GM12873 (cell line): ENCODE measurements around the gene PACRG.

ENCODE experiments used
- TF ChIP-seq, protein P1 (sequence below): IDR thresholded peaks from 2 replicates; pipeline ENCODE4 v1.5.1; 2012; ENCODE audit warnings: low read depth, mild to moderate bottlenecking, moderate library complexity, low read length, control low read depth; ENCODE audit not compliant: insufficient read depth; ENCODE audit errors: missing control alignments

The PACRG gene

DNA sequence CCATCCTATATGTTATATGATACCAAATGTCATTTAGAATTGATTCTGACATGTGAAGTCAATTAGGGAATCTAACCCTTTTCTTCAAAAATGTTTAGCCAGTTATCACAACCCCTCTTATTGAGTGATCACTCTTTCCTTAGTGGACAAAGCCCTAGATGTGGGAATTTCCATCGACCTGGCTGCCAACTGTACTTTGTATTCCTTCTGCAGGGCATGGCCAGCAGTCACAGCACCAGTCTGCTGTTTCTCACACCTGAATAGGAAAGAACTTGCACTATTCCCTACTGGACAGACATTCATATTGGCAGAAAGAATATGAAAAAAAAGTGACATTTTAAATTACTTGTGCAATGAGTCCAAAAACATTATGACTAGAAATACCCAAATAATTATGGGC, 271.0 kb downstream of the PACRG start:
- TF ChIP-seq, protein P1, sequence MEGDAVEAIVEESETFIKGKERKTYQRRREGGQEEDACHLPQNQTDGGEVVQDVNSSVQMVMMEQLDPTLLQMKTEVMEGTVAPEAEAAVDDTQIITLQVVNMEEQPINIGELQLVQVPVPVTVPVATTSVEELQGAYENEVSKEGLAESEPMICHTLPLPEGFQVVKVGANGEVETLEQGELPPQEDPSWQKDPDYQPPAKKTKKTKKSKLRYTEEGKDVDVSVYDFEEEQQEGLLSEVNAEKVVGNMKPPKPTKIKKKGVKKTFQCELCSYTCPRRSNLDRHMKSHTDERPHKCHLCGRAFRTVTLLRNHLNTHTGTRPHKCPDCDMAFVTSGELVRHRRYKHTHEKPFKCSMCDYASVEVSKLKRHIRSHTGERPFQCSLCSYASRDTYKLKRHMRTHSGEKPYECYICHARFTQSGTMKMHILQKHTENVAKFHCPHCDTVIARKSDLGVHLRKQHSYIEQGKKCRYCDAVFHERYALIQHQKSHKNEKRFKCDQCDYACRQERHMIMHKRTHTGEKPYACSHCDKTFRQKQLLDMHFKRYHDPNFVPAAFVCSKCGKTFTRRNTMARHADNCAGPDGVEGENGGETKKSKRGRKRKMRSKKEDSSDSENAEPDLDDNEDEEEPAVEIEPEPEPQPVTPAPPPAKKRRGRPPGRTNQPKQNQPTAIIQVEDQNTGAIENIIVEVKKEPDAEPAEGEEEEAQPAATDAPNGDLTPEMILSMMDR = no peak

DNA sequence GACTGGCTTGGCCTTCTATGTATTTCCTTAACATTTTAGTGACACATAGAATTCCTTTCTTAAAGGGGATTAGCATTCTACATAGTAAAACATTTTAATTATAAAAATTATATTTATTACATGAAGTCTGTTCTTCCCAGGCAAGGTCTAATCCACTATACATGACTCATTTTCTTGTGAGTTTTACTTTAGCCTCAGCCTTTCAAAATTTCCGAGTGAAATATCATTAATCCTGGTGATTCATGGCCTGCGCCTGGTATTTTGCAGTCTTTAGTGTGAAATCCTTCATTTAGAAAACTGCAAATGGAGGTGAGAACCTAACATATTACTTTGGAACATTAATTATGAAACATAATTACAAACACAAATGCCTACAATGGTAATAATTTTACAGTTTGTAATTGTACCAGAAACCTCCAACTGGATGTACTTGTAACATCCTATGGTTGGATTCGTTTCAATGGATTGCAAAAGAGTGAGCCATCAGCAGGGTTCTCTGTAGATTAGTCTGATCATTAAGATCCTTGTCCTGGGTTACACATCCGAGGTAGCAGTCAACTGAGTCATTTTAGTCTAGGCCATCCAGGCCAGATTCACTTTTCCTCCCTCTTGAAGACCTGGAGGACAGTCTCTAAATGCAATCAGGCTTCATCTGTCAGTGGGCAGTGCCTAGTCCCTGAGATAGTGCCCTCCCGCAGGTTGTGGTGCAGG, 272.0 kb downstream of the PACRG start:
- TF ChIP-seq, protein P1 = no peak

DNA sequence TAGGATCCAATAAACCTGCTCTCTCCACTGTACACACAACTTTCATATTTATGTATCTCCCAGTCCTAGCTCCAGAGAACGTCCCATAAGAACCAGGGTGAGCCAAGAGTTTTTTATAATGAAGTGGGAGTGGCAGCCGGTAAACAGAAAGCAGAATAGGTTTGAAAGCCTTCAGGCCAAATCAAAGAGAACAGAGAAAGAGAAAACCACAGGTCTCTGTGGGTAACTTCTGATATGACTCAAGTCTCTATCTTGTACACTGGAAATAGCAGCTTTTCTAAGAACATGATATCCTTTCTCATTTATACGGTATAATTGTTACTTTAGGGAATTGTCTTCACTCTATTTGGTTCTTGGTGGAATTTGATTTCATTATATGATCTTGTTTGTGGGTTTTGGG, 273.6 kb downstream of the PACRG start:
- TF ChIP-seq, protein P1 = no peak

DNA sequence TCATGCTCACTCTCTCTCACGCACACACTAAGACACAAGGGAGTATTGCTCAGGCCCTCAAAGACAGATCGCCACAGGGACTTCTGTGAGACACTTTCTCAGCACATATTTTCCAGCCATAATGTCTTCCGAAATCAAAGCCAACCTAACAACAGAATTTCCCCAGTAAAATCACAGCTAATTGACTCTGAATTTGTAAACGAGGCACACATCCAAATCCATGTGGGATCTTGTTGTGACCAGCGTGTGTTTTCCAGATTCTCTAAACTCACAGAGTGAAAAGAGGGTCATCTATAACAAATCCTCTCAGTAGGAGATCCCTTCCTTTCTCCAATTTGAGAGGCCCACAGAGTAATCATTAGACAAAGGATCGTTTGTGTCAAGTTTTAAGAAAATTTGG, 280.4 kb downstream of the PACRG start:
- TF ChIP-seq, protein P1 = no peak

DNA sequence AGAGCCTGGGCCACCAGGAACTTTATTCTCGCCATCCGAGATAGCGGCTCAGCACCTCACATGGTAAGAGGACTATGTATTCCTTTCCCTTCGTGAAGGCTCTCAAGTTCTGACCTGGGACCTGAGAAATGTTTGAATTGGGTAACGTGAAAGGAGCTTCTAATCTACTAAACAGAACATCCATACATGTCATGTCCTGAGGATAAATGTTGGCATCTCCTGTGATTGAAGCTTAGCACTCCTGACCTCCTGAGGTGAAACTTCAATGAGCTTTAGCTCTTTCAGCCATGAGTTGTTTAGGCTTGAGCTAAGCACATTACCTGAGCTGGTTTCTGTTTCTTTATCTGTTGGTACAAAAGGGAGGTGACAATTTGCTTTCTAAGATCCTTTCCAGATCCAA, 280.9 kb downstream of the PACRG start:
- TF ChIP-seq, protein P1 = no peak

DNA sequence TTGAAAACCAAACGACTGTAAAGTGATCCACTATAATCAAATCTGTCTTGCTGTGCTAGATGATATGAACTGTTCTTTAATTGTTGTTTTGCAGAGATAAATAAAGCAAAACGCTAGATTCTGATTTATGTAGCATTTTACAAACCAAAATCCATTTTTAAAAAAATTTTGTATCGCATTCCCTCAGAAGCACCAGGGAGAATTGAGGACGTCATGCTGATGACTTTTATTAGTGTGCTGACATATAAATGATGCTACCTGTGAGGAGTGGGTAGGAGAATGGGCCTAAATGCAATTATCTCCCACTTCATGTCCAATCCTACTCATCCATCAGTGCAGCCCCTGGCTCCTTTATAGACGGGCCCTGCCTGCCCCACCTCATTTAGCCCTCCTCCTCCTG, 282.4 kb downstream of the PACRG start:
- TF ChIP-seq, protein P1 = no peak

DNA sequence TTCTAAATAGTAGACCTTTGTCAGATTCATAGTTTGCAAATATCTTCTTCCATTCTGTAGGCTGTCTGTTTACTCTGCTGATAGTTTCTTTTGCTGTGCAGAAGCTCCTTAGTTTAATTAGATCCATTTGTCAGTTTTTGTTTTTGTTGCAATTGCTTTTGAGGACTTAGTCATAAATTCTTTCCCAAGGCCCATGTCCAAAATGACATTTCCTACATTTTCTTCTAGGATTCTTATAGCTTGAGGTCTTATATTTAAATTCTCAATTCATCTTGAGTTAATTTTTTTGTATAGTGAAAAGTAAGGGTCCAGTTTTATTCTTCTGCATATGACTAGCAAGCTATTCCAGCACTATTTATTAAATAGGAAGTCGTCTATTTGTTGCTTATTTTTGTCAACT, 287.0 kb downstream of the PACRG start:
- TF ChIP-seq, protein P1 = no peak
